Measurements from ENCODE around the gene PDZD4. TPM values are rescaled to one million over a fixed set of nuclear protein-coding genes. Genes with fewer than 3 reads are reported as not detected.

The PDZD4 gene
- total RNA-seq, 1 donor, result 0.09 TPM

GRCh38 chrX:153761863-153762262 is 68.5 kb downstream of the PDZD4 start:
- no peak for TF ChIP-seq CTCF (IDR thresholded peaks at IDR 0.05; ENCODE audit: insufficient read depth, low read length)
- DNase-seq (ENCODE audit: low read depth), result no peak

GRCh38 chrX:153755136-153755535 is 75.2 kb downstream of the PDZD4 start:
- no peak for DNase-seq (ENCODE audit: low read depth)
- TF ChIP-seq CTCF (IDR thresholded peaks at IDR 0.05; ENCODE audit: insufficient read depth, low read length), result no peak
- no peak overlapping the region for H3K4me3 ChIP-seq (ENCODE audit: low read depth, low read length)

More at GRCh38 chrX:153761863-153762262, 68.5 kb downstream of the PDZD4 start:
- H3K4me3 ChIP-seq (ENCODE audit: low read depth, low read length), result no peak overlapping the region

Other genes starting within 250 kb of the PDZD4 start
- 2.5 and 14.5 TPM in 2 replicates for gene CCNQ, start 231.4 kb downstream of the PDZD4 start, total RNA-seq (ENCODE audit: low replicate concordance)
- not detected in 2 replicates for gene DUSP9, start 183.3 kb downstream of the PDZD4 start, total RNA-seq (ENCODE audit: low replicate concordance)
- 0.33 TPM in 1 of 2 replicates, not detected in the other for gene PNCK, start 156.7 kb downstream of the PDZD4 start, total RNA-seq (ENCODE audit: low replicate concordance)
- 5.6 and 8.8 TPM in 2 replicates for gene SLC6A8, start 142.6 kb downstream of the PDZD4 start, total RNA-seq (ENCODE audit: low replicate concordance)
- 75.4 and 111 TPM in 2 replicates for gene BCAP31, start 106.2 kb downstream of the PDZD4 start, total RNA-seq (ENCODE audit: low replicate concordance)
- gene ABCD1, start 105.7 kb downstream of the PDZD4 start, total RNA-seq (ENCODE audit: low replicate concordance), result 9.3 and 15.5 TPM in 2 replicates
- gene PLXNB3, start 66.3 kb downstream of the PDZD4 start, total RNA-seq (ENCODE audit: low replicate concordance), result 3.1 and 6.1 TPM in 2 replicates
- gene SRPK3, start 49.5 kb downstream of the PDZD4 start, total RNA-seq (ENCODE audit: low replicate concordance), result 0.54 TPM in 1 of 2 replicates, not detected in the other
- gene IDH3G, start 36.2 kb downstream of the PDZD4 start, total RNA-seq (ENCODE audit: low replicate concordance), result 7.2 and 46.0 TPM in 2 replicates
- gene SSR4, start 35.9 kb downstream of the PDZD4 start, total RNA-seq (ENCODE audit: low replicate concordance), result 34.2 and 186 TPM in 2 replicates
- gene L1CAM, start 55.6 kb upstream of the PDZD4 start, total RNA-seq (ENCODE audit: low replicate concordance), result 0.36 and 1.6 TPM in 2 replicates
- not detected in 2 replicates for gene AVPR2, start 74.1 kb upstream of the PDZD4 start, total RNA-seq (ENCODE audit: low replicate concordance)
- gene ARHGAP4, start 95.7 kb upstream of the PDZD4 start, total RNA-seq (ENCODE audit: low replicate concordance), result 0.27 and 6.0 TPM in 2 replicates
- 25.8 and 84.7 TPM in 2 replicates for gene NAA10, start 104.5 kb upstream of the PDZD4 start, total RNA-seq (ENCODE audit: low replicate concordance)
- 0.45 and 5.6 TPM in 2 replicates for gene RENBP, start 114.1 kb upstream of the PDZD4 start, total RNA-seq (ENCODE audit: low replicate concordance)
- gene HCFC1, start 141.3 kb upstream of the PDZD4 start, total RNA-seq (ENCODE audit: low replicate concordance), result 16.4 and 34.5 TPM in 2 replicates
- 5.3 and 7.5 TPM in 2 replicates for gene TMEM187, start 142.2 kb upstream of the PDZD4 start, total RNA-seq (ENCODE audit: low replicate concordance)
- 37.1 and 80.5 TPM in 2 replicates for gene IRAK1, start 189.4 kb upstream of the PDZD4 start, total RNA-seq (ENCODE audit: low replicate concordance)

All from fibroblast of the aortic adventitia (primary cell).